ENCODE results near the gene ACTR2. TPM values are rescaled to one million over a fixed set of nuclear protein-coding genes. Genes with fewer than 3 reads are reported as not detected.
A peak's percentile ranks its signal among the peaks of the same experiment; 100 is the strongest.
"Not testable (repeated sequence)": the region's sequence is repeated elsewhere in the genome, so short reads cannot be mapped to it uniquely, and the experiment has no call there.

The ACTR2 gene
- total RNA-seq, 1 donor from 2014 or later = 285 TPM

DNA sequence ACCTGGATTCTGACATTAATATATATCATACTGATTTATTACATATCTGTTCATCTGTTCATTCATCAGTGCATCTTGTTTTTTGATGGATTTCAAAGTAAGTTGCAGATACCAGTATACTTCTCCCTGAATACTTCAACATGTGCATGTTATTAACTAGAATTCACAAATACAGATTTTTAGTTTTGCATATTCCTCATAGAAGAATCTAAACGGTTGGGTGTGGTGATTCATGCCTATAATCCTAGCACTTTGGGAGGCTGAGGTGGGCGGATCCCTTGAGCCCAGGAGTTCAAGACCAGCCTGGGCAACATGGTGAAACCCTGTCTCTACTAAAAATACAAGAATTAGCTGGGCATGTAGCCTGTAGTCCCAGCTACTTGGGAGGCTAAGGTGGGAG is 16.8 kb downstream of the ACTR2 start:
- intact Hi-C loops (cut with micrococcal nuclease); H3K4me3 Mint-ChIP-seq; H3K9me3 Mint-ChIP-seq; DNase-seq (ENCODE audit: low spot score); H3K27ac Mint-ChIP-seq; H3K27me3 Mint-ChIP-seq (ENCODE audit: insufficient read depth): not testable (repeated sequence)
- H3K36me3 Mint-ChIP-seq (ENCODE audit: low read depth) = peaks cover 38% of the 10 kb centered on the region
- H3K4me1 Mint-ChIP-seq (ENCODE audit: low read depth) = peaks cover 15% of the 10 kb centered on the region

- H3K27ac Mint-ChIP-seq = no peak overlapping the region
- H3K27me3 Mint-ChIP-seq (ENCODE audit: insufficient read depth) = no peaks in the 10 kb centered on the region
- peaks cover 32% of the 10 kb centered on the region for H3K36me3 Mint-ChIP-seq (ENCODE audit: low read depth)
- H3K4me3 Mint-ChIP-seq = no peak overlapping the region
- H3K4me1 Mint-ChIP-seq (ENCODE audit: low read depth) = peaks cover 6% of the 10 kb centered on the region
- intact Hi-C loops (cut with micrococcal nuclease) = no loop called here
- DNase-seq (ENCODE audit: low spot score) = no peak
- H3K9me3 Mint-ChIP-seq = no peaks in the 10 kb centered on the region
These were observed 25.0 kb downstream of the ACTR2 start for GRCh38 chr2:65252640-65253039.

GRCh38 chr2:65255356-65255755 is 27.7 kb downstream of the ACTR2 start:
- intact Hi-C loops (cut with micrococcal nuclease) = no loop called here
- H3K27me3 Mint-ChIP-seq (ENCODE audit: insufficient read depth) = no peaks in the 10 kb centered on the region
- no peak overlapping the region for H3K27ac Mint-ChIP-seq

DNA sequence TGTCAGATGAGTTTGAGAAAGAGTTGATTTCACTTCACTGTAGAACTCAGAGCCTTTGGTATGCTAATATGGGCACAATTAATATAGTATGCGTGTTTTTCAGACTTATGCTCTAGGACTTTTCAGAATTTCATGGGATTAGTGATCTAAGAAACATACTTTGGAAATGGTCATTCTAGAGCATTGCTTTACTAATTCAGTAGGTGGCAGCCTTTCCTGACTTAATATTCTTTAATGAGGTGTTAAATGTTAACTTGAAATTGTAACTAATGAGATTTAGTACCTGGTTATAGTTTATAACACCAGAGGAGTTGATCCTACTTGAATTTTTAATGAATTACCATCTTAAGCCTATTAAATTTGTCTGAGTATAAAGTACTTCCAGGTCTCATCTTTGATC is 28.4 kb downstream of the ACTR2 start:
- Mint-ChIP-seq H3K4me1 (ENCODE audit: low read depth) (no peaks in the 10 kb centered on the region), H3K27ac (no peak overlapping the region), H3K27me3 (ENCODE audit: insufficient read depth) (no peaks in the 10 kb centered on the region), H3K4me3 (no peak overlapping the region), H3K9me3 (no peaks in the 10 kb centered on the region), H3K36me3 (ENCODE audit: low read depth) (peaks cover 24% of the 10 kb centered on the region)
- intact Hi-C loops (cut with micrococcal nuclease) = no loop called here
- no peak for DNase-seq (ENCODE audit: low spot score)

More at GRCh38 chr2:65255356-65255755, 27.7 kb downstream of the ACTR2 start:
- H3K4me1 Mint-ChIP-seq (ENCODE audit: low read depth) = no peaks in the 10 kb centered on the region
- no peak for DNase-seq (ENCODE audit: low spot score)
- H3K4me3 Mint-ChIP-seq = no peak overlapping the region
- peaks cover 26% of the 10 kb centered on the region for H3K36me3 Mint-ChIP-seq (ENCODE audit: low read depth)
- H3K9me3 Mint-ChIP-seq = no peaks in the 10 kb centered on the region

DNA sequence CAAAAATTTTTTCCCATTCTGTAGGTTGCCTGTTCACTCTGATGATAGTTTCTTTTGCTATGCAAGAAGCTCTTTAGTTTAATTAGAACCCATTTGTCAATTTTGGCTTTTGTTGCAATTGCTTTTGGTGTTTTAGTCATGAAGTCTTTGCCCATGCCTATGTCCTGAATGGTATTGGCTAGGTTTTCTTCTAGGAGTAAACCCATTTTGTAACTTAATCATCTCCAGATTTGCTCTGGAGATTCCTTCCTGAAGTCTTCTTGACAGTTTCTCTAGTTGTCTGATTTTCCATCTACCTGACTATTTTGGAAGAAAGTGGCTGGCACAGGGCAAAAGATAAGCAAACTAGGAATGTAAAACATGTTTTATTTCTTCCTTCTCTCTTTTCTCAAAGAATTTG is 30.2 kb downstream of the ACTR2 start:
- H3K27ac Mint-ChIP-seq; H3K27me3 Mint-ChIP-seq (ENCODE audit: insufficient read depth); H3K9me3 Mint-ChIP-seq; DNase-seq (ENCODE audit: low spot score); intact Hi-C loops (cut with micrococcal nuclease); H3K4me3 Mint-ChIP-seq; H3K4me1 Mint-ChIP-seq (ENCODE audit: low read depth): not testable (repeated sequence)
- H3K36me3 Mint-ChIP-seq (ENCODE audit: low read depth) = peaks cover 23% of the 10 kb centered on the region

DNA sequence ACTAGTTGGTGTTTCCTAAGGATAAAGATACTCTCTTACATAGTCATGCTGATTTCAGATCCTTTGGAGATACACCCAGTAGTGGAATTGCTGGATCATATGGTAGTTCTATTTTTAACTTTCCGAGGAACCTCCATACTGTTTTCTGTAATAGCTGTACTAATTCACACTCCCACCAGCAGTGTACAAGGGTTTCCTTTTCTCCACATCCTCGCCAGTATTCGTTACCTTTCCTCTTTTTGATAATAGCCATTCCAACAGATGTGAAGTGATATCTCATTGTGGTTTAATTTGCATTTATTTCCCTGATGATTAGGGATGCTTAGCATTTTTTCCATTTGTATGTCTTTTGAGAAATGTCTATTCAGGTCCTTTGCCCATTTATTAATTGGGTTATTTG is 34.0 kb downstream of the ACTR2 start:
- Mint-ChIP-seq H3K27me3 (ENCODE audit: insufficient read depth) (no peaks in the 10 kb centered on the region), H3K9me3 (no peaks in the 10 kb centered on the region), H3K27ac (no peak overlapping the region), H3K4me1 (ENCODE audit: low read depth) (peaks cover 14% of the 10 kb centered on the region), H3K36me3 (ENCODE audit: low read depth) (peaks cover 36% of the 10 kb centered on the region), H3K4me3 (no peak overlapping the region)
- no peak for DNase-seq (ENCODE audit: low spot score)
- intact Hi-C loops (cut with micrococcal nuclease) = loop anchor here (10.0 kb wide), 1 partner anchor 173 kb away; the partner anchor contains the start of gene SPRED2

DNA sequence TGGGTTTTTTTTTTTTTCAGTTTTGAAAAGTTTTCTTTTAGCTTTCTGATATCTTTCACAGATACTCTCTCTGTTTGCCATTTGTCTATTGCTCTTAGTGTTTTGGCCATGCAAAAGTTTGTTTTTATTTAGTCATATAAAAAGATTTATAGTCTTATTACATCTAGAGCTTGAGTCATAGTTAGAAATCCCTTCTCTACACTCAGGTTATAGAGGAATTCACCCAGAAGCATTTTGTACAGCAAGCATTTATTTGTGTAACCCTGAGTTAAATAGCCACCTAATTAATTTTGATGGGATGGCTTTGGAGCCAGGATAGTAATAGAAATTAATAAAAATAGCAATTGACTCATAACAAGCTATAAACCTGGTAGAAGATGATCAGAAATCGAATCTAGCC is 35.6 kb downstream of the ACTR2 start:
- Mint-ChIP-seq H3K36me3 (ENCODE audit: low read depth) (peaks cover 41% of the 10 kb centered on the region), H3K4me1 (ENCODE audit: low read depth) (peaks cover 17% of the 10 kb centered on the region), H3K9me3 (no peaks in the 10 kb centered on the region), H3K27ac (no peak overlapping the region), H3K4me3 (no peak overlapping the region), H3K27me3 (ENCODE audit: insufficient read depth) (no peaks in the 10 kb centered on the region)
- no peak for DNase-seq (ENCODE audit: low spot score)
- intact Hi-C loops (cut with micrococcal nuclease) = loop anchor here (10.0 kb wide), 1 partner anchor 172 kb away; the partner anchor contains the start of gene SPRED2

GRCh38 chr2:65263986-65264385 is 36.4 kb downstream of the ACTR2 start:
- DNase-seq (ENCODE audit: low spot score) = no peak
- H3K4me3 Mint-ChIP-seq = no peak overlapping the region
- H3K4me1 Mint-ChIP-seq (ENCODE audit: low read depth) = peaks cover 17% of the 10 kb centered on the region
- H3K9me3 Mint-ChIP-seq = no peaks in the 10 kb centered on the region
- peaks cover 44% of the 10 kb centered on the region for H3K36me3 Mint-ChIP-seq (ENCODE audit: low read depth)
- H3K27me3 Mint-ChIP-seq (ENCODE audit: insufficient read depth) = no peaks in the 10 kb centered on the region
- no peak overlapping the region for H3K27ac Mint-ChIP-seq
- intact Hi-C loops (cut with micrococcal nuclease) = loop anchor here (2.0 to 10.0 kb wide), 2 partner anchors 37 to 171 kb away; partner anchors contain the start of gene SPRED2

DNA sequence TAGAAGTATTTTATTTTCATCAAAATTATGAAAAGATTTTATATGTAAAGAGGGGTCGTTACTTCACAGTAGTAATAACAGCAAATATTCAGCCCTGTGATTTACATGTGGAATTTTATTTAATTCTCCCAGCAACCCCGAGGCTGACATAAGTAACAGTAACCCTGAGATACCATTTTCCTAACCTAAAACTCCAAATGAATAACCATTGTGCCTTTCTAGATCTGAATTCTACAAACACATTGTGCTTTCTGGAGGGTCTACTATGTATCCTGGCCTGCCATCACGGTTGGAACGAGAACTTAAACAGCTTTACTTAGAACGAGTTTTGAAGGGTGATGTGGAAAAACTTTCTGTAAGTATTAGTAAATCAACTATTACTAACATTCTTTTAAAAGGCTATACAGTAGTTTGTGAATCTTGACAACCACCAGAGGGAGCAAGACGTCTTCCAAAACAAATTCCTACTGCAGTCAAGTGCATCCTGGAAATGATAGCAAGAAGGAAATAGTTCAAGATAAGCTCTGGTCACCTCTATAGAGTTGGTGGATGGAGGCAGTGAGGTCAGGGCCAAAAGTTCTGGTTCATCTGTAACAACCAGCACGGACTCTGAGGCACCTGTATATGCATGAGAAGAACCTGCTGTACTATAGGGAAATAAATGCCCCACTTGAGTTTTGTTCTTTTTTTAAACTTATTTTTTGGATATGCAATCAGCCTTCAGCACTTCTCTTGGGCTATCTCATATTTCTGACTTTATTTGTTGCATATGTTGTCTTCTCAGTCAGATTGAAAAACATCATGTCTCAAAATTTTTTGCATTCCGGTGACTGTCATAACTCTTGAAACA is 37.4 kb downstream of the ACTR2 start:
- no peak for DNase-seq (ENCODE audit: low spot score)
- Mint-ChIP-seq H3K4me3 (no peak overlapping the region), H3K27me3 (ENCODE audit: insufficient read depth) (no peaks in the 10 kb centered on the region), H3K4me1 (ENCODE audit: low read depth) (peaks cover 17% of the 10 kb centered on the region), H3K27ac (no peak overlapping the region), H3K9me3 (no peaks in the 10 kb centered on the region), H3K36me3 (ENCODE audit: low read depth) (peaks cover 48% of the 10 kb centered on the region)
- intact Hi-C loops (cut with micrococcal nuclease) = loop anchor here (1.0 to 10.0 kb wide), 5 partner anchors 36 to 308 kb away; partner anchors contain the start of gene SPRED2

DNA sequence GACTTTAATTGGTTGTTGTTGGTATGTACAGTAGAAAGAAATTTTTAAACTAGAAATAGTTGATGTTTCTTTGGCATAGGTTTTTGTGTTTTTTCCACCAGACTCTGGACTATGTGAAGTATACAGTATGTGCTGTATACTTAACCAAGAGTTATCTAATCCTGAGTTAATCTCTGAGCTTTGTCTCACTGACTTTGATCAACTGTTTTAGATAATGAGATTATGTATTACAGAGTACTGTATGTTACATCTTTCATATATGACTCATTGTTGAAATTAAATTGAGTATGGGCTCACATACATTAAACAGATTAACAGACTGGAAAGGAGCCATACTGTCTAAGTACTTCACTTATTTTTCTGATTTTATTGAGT is 38.0 kb downstream of the ACTR2 start:
- intact Hi-C loops (cut with micrococcal nuclease) = loop anchor here (1.0 to 10.0 kb wide), 5 partner anchors 35 to 308 kb away; partner anchors contain the start of gene SPRED2

DNA sequence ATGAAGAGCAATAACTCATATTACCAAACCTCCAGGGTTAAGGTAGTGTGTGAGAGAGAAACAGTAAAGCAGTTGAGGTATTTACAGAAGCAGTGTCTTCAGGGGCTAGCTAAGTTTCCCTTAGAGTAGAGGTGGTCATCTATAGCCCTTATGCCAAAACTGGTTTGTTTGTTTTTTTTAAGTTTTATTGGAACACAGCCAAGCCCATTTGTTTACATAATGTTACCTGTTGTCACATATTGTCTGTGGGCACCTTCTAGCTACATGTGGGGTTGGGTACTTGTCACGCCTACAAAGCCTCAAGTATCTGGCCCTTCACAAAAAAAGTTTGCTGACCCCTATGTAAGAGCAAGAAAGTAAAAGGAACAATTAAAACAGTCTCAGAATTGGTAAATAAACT is 39.4 kb downstream of the ACTR2 start:
- H3K27me3 Mint-ChIP-seq (ENCODE audit: insufficient read depth) = no peaks in the 10 kb centered on the region
- peaks cover 12% of the 10 kb centered on the region for H3K4me1 Mint-ChIP-seq (ENCODE audit: low read depth)
- no peak overlapping the region for H3K4me3 Mint-ChIP-seq
- DNase-seq (ENCODE audit: low spot score) = no peak
- peaks cover 47% of the 10 kb centered on the region for H3K36me3 Mint-ChIP-seq (ENCODE audit: low read depth)
- no peaks in the 10 kb centered on the region for H3K9me3 Mint-ChIP-seq
- intact Hi-C loops (cut with micrococcal nuclease) = loop anchor here (10.0 kb wide), 1 partner anchor 168 kb away; the partner anchor contains the start of gene SPRED2
- peak overlapping the region; percentile 36 for H3K27ac Mint-ChIP-seq

More for the DNA sequence above, 38.0 kb downstream of the ACTR2 start:
- Mint-ChIP-seq H3K27me3 (ENCODE audit: insufficient read depth) (no peaks in the 10 kb centered on the region), H3K4me1 (ENCODE audit: low read depth) (peaks cover 17% of the 10 kb centered on the region), H3K9me3 (no peaks in the 10 kb centered on the region), H3K27ac (no peak overlapping the region), H3K36me3 (ENCODE audit: low read depth) (peaks cover 48% of the 10 kb centered on the region), H3K4me3 (no peak overlapping the region)
- no peak for DNase-seq (ENCODE audit: low spot score)

- intact Hi-C loops (cut with micrococcal nuclease) = loop anchor here (10.0 kb wide), 1 partner anchor 166 kb away; the partner anchor contains the start of gene SPRED2
- no peaks in the 10 kb centered on the region for H3K9me3 Mint-ChIP-seq
- H3K27ac Mint-ChIP-seq = no peak overlapping the region
- H3K36me3 Mint-ChIP-seq (ENCODE audit: low read depth) = peaks cover 48% of the 10 kb centered on the region
- H3K4me3 Mint-ChIP-seq = no peak overlapping the region
- H3K4me1 Mint-ChIP-seq (ENCODE audit: low read depth) = peaks cover 12% of the 10 kb centered on the region
- no peaks in the 10 kb centered on the region for H3K27me3 Mint-ChIP-seq (ENCODE audit: insufficient read depth)
- DNase-seq (ENCODE audit: low spot score) = no peak
These were observed 41.3 kb downstream of the ACTR2 start for GRCh38 chr2:65268957-65269356.

DNA sequence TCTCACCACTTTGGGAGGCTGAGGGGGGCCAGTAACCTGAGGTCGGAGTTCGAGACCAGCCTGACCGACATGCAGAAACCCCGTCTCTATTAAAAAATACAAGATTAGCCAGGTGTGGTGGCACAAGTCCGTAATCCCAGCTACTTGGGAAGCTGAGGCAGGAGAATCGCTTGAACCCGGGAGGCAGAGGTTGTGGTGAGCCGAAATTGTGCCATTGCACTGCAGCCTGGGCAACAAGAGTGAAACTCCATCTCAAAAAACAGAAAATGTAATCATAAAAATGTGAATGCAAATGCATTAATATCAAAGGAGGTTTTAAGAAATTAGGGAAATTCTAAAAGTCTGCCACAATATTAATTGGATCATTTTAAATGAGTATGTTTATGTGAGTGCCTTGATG is 45.7 kb downstream of the ACTR2 start:
- Mint-ChIP-seq H3K9me3 (no peaks in the 10 kb centered on the region), H3K36me3 (ENCODE audit: low read depth) (peaks cover 32% of the 10 kb centered on the region)
- intact Hi-C loops (cut with micrococcal nuclease) = no loop called here

More for the DNA sequence above, 45.7 kb downstream of the ACTR2 start:
- no peak for DNase-seq (ENCODE audit: low spot score)
- Mint-ChIP-seq H3K4me3 (no peak overlapping the region), H3K27ac (no peak overlapping the region), H3K27me3 (ENCODE audit: insufficient read depth) (no peaks in the 10 kb centered on the region), H3K4me1 (ENCODE audit: low read depth) (peaks cover 6% of the 10 kb centered on the region)

Measured in activated T-helper 1 cell treated with anti-CD3 and anti-CD28 coated beads, Interleukin-12 subunit alpha, Interleukin-12 subunit beta, Interleukin-2, Interleukin-4 antibody, amounts not matched to agents 30 ng/mL and 10 ng/mL and 1 ng/mL, durations not matched to agents 14 hours and 24 hours and 36 hours (primary cell).